CD4-positive, alpha-beta T cell treated with Interferon alpha-2 for 1 hour (primary cell): ENCODE measurements around the gene SCYGR1.
"Not testable (repeated sequence)": the region's sequence is repeated elsewhere in the genome, so short reads cannot be mapped to it uniquely, and the experiment has no call there.

Experiments
- DNase-seq, 2 donors: peaks; one replicate each; pipeline ENCODE4 v3.0.0-alpha.2; 2020 to 2022

SCYGR1 gene

DNA sequence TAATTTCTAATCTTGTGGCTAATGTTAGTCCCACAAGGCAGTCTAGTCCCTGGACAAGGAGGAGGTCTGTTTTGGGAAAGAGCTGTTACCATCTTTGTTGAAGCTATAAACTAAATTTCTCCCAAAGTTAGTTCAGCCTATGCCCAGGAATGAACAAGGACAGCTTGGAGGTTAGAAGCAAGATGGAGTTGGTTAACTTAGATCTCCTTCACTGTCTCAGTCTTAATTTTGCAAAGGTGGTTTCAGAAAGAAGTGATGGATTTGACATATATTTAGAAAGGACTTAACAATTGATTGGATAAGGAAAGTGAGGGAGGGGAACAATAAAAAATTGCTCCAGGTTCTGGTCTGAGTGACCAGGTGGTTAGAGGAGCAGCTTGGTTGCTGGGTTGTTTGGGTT is 14.6 kb upstream of the SCYGR1 start:
- DNase-seq: no peak

DNA sequence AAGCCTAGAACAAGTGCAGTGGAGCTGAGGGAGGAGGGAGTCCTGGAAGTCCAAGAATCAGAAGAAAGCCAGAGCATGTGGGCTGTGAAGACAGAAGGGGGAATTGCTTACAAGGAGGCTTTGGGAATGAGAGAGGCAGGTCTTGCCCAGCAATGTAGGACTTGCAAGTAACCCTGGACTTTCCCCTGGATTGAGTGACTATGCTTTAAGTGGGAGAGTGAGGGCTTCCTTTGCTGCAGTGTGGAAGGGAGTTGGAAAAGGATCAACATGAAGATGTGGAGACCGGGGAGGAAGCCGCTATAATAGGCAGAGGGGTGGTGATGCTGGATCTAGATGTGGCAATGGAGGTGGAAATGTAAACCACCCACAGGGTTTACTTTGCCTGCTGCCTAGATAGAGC is 13.8 kb upstream of the SCYGR1 start:
- no peak for DNase-seq

- DNase-seq: no peak
Measured at GRCh38 chr2:227398684-227399670, 11.2 kb upstream of the SCYGR1 start.

- DNase-seq: no peak
Measured at GRCh38 chr2:227397562-227397961, 9.8 kb upstream of the SCYGR1 start.

DNA sequence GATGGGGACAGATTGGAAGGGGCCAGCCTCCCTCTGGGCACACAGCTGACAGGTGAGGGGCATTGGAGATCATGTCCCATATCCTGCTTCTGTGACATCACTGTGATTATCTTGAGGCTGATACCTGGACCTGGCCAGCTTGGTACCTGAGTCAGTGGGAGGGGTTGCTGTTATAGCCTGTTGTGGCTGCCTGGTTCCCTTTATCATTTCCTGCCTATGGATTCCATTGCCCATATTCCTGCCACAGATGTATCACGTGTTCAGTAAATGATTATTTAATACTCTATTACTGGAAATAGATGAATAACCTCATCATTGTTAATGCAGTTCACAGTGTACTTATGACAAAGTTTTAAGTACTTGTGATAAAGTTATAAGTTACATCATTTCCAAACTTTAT is 7.8 kb upstream of the SCYGR1 start:
- no peak for DNase-seq

DNA sequence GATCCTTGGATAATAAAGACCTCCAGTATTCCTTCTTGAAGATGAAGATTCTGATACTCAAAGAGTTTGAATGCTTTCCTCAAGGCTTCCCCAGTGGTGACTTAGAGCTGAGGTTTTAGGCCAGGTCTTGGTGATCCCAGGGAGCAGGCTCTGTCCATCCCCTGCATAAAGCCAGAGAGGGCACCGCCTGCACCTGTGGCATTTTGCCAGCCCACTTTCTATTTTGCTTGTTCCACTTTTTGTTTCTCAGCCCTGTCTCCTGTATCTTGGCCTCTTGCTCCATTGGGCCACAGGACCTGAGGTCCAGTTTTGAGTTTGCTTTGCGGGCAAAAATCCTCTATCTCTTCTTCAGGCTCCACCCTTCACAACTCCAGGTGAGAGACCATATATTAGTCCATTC is 6.7 kb upstream of the SCYGR1 start:
- DNase-seq: no peak

- no peak for DNase-seq
Measured at GRCh38 chr2:227390468-227391256, 2.9 kb upstream of the SCYGR1 start.

GRCh38 chr2:227389661-227390060 is 1.9 kb upstream of the SCYGR1 start:
- DNase-seq: no peak

DNA sequence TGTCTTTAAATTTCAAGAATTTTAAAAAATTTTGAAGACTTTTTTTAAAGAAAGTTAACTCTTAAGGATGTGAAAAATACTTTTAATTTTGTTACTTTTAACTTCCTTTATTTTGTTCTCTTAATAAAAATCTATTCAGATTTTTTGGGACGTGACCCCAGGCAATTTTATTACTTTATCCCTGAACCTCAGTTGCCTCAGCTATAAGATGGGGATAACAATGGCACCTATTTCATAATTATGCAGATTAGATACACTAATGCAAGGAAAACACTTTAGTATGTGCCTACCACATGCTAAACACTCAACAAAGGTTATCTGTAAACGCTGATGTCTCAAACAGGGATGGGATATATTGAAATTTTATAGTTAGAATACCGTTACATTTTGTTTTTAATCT is 1.5 kb upstream of the SCYGR1 start:
- DNase-seq: no peak

- no peak for DNase-seq
Measured at GRCh38 chr2:227388537-227389011, 825 bp upstream of the SCYGR1 start.

- no peak for DNase-seq
Measured at GRCh38 chr2:227386630-227387029, 1.1 kb downstream of the SCYGR1 start.

DNA sequence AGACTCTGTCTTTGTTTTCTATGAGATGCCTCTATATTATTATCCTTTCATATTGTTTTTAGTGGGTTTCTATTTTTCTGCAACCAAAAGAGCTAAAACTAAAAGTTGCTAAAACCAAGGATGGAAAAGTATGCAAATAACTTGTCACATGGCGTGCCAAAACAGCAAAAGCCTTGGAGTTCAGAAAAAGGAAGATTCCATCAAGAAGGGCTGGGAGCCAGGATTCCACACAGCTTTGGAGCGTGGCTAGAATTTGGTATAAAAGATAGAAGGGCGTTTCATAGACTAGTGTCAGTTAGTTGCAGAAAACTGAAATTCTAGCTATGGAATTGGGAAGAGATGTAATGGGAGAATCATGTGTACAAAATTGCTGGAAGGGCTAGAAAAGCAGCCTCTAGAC is 4.1 kb downstream of the SCYGR1 start:
- no peak for DNase-seq

DNA sequence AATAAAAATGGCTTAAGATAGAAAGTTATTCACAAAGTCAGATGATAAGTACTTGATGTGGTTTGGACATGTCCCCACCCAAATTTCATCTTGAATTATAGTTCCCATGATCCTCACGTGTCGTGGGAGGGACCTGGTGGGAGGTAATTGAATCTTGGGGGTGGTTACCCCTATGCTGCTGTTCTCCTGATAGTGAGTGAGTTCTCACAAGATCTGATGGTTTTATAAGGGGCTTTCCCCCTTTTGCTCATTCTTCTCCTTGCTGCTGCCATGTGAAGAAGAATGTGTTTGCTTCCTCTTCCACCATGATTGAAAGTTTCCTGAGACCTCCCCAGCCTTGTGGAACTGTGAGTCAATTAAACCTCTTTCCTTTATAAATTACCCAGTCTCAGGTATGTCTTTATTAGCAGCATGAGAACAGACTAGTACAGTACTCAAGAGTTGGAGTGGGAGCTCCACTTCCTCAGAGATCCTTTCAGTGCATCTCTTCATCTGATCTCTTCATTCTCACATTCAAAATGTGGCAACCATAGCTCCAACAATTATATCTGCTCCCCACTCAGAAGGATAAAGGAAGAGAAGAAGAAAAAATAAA is 5.4 kb downstream of the SCYGR1 start:
- not testable (repeated sequence) for DNase-seq

DNA sequence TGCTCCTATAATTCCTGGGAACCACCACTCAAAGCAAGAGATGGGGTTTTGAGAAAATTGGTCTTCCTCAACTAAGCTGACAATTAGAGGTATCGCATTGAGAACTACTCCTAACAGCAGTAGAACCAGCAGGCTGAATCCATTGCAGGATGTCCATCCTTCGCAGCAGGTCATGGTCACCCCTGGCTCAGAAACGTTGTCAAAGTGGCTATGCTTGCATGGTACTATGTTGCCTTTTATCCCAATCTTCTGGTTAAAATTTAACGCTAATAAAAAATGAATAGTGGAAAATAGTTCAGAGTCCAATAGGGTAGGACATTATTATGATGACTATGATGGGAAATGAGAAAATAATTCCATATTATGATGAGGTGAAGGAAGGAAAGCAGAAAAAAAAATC is 8.7 kb downstream of the SCYGR1 start, which contains the start of gene TM4SF20:
TM4SF20 (minus strand) TSS at position 212 of the 400 bp plus-strand sequence; CDS start at position 174, 38 bp downstream.
- DNase-seq: no peak

GRCh38 chr2:227378371-227378782 is 9.4 kb downstream of the SCYGR1 start:
- DNase-seq: no peak

GRCh38 chr2:227377467-227378351 is 10.0 kb downstream of the SCYGR1 start:
- DNase-seq: no peak

- DNase-seq: no peak
Measured at GRCh38 chr2:227376656-227377396, 10.9 kb downstream of the SCYGR1 start.

- DNase-seq: peak in 1 of 2 donors; percentile 23
Measured at GRCh38 chr2:227374158-227374557, 13.6 kb downstream of the SCYGR1 start.

- DNase-seq: no peak
Measured at GRCh38 chr2:227373389-227373788, 14.4 kb downstream of the SCYGR1 start.

DNA sequence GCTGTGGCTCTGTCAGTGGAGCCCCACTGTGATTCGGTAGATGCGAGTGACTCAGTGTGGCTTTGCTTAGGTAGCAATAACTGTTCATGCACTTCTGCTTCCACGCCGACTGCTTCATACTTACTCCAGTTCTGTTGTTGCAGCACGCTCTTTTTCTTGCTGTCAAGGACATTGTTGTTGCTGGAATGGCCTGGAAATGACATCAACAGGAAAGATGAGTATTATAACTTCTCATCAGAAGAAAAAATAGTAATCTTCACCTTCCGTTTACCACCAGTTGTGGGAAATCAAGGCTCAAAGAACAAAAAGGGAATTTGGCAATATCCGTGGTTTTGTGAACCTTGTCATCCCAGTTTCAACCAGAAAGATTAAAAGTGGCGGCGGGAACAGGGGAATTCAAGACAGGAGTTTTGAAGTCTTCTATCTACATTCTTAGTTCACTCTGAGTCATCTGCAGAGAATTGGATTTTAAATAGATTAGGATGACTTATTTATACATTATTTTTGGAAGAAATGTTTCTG is 16.9 kb downstream of the SCYGR1 start:
- DNase-seq: peak; percentile 10 to 76

- DNase-seq: no peak
Measured at GRCh38 chr2:227370092-227370491, 17.7 kb downstream of the SCYGR1 start.
